ENCODE results near the gene FUT3. TPM values are rescaled to one million over a fixed set of nuclear protein-coding genes. Genes with fewer than 3 reads are reported as not detected.

Gene FUT3
- polyA plus RNA-seq, 1 of the 3 experiments (the other 2 are of a cell fraction): not detected

- no peak for DNase-seq
- ChIA-PET POLR2A (no interaction called here), CTCF (interaction anchor here (0.7 to 4.6 kb wide), 21 partner anchors 9 to 129 kb away, joined by 3 to 73 read pairs (median 4); partner anchors contain the start of genes NRTN and VMAC)
- no peak overlapping the region for H2AFZ ChIP-seq (ENCODE audit: low read depth)
- H3F3A ChIP-seq (replicated peaks; ENCODE audit: insufficient read depth): no peaks in the 10 kb centered on the region
- no peak for TF ChIP-seq CHD2 (IDR thresholded peaks at IDR 0.05; ENCODE audit: low read length, partially characterized antibody)
- no peak for TF ChIP-seq FOXJ3 (CRISPR knock-in tag; IDR thresholded peaks at IDR 0.05)
- no peak for TF ChIP-seq MXI1 (IDR thresholded peaks at IDR 0.05; ENCODE audit: low read depth, low read length)
- no peak for TF ChIP-seq ZBTB33 (IDR thresholded peaks at IDR 0.05; ENCODE audit: borderline replicate concordance, low read depth)
- no peak for TF ChIP-seq RCOR1 (IDR thresholded peaks at IDR 0.05; ENCODE audit: low read length)
- no peak for TF ChIP-seq REST (IDR thresholded peaks at IDR 0.05; ENCODE audit: low read depth, low read length)
- no peak for TF ChIP-seq PBX3 (IDR thresholded peaks at IDR 0.05)
- TF ChIP-seq RXRA (IDR thresholded peaks at IDR 0.05; ENCODE audit: borderline replicate concordance, low read depth): no peak
- TF ChIP-seq JUND (IDR thresholded peaks at IDR 0.05): no peak
- peak overlapping the region in 1 of 2 experiments; percentile 98; a peak in 2 of 4 replicates for H3K27ac ChIP-seq (ENCODE audit: low read depth in 2 of 2, low read length in 1 of 2)
- peaks cover 0 to 44% of the 10 kb centered on the region in 2 experiments; a peak in 1 of 4 replicates for H3K4me1 ChIP-seq (ENCODE audit: control insufficient read depth in 1 of 2, insufficient read depth in 2 of 2, low read depth in 1 of 2, low read length in 1 of 2)
- WGBS (ENCODE audit: low lambda C conversion rate): 91% methylated on average over 13 of the region's 13 CpGs
- no peak overlapping the region for H3K9ac ChIP-seq
- no peaks in the 10 kb centered on the region for H3K9me3 ChIP-seq
- peaks cover 4% of the 10 kb centered on the region; the same call in 1 of the 2 replicates for H3K79me2 ChIP-seq (ENCODE audit: insufficient read depth)
- H4K20me1 ChIP-seq (ENCODE audit: insufficient read depth): peaks cover 11% of the 10 kb centered on the region; the same call in 1 of the 2 replicates
- H3K9me2 ChIP-seq: no peaks in the 10 kb centered on the region
- peaks cover 0 to 19% of the 10 kb centered on the region in 2 experiments for H3K36me3 ChIP-seq (replicated peaks in 1 of 2; ENCODE audit: control insufficient read depth in 1 of 2, insufficient read depth in 2 of 2, low read length in 1 of 2)
- no peak overlapping the region for H3K4me2 ChIP-seq
- no peaks in the 10 kb centered on the region for H3K27me3 ChIP-seq (ENCODE audit: insufficient read depth)
- no peak overlapping the region for H3K4me3 ChIP-seq (ENCODE audit: low read depth in 2 of 2, low read length in 1 of 2)
Measured at GRCh38 chr19:5893296-5893903, 42.2 kb upstream of the FUT3 start.
